ENCODE data around the gene NAALADL2. TPM values are rescaled to one million over a fixed set of nuclear protein-coding genes. Genes with fewer than 3 reads are reported as not detected.

The NAALADL2 gene
- total RNA-seq, 3 donors from 2014 or later = 18.4 to 43.9 (median 20.8) TPM

DNA sequence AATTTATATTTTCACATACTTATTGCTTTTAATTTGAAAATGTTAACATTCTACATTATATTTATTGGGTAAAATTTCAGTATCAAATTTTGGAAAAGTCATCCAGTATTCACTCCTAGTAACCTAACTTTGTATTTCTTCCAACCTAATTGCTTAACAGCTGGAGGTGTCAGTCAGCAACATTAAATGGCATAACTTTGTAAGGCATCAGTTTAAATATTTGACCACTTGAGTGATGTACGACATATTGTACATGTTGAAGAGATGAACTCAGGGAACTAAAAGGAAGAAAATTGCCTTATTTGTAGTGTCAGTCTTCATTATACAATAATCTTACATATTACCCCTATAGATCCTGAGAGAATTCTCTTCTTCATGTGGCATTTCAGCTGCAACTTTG lies 326.8 kb downstream of the NAALADL2 start:
- no peaks in the 10 kb centered on the region for H3K36me3 ChIP-seq (ENCODE audit: low read depth)
- intact Hi-C loops (cut with DNase I, micrococcal nuclease) = no loop called here
- no peak for DNase-seq
- no peaks in the 10 kb centered on the region for H3K9me3 ChIP-seq
- H3K4me3 ChIP-seq = no peak overlapping the region
- TF ChIP-seq, protein P1, sequence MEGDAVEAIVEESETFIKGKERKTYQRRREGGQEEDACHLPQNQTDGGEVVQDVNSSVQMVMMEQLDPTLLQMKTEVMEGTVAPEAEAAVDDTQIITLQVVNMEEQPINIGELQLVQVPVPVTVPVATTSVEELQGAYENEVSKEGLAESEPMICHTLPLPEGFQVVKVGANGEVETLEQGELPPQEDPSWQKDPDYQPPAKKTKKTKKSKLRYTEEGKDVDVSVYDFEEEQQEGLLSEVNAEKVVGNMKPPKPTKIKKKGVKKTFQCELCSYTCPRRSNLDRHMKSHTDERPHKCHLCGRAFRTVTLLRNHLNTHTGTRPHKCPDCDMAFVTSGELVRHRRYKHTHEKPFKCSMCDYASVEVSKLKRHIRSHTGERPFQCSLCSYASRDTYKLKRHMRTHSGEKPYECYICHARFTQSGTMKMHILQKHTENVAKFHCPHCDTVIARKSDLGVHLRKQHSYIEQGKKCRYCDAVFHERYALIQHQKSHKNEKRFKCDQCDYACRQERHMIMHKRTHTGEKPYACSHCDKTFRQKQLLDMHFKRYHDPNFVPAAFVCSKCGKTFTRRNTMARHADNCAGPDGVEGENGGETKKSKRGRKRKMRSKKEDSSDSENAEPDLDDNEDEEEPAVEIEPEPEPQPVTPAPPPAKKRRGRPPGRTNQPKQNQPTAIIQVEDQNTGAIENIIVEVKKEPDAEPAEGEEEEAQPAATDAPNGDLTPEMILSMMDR (IDR thresholded peaks at IDR 0.05) = no peak
- H3K4me1 ChIP-seq (ENCODE audit: low read depth) = no peaks in the 10 kb centered on the region
- no peak for ATAC-seq

- TF ChIP-seq, protein P1 (IDR thresholded peaks at IDR 0.05) = no peak
- DNase-seq (no peak), ATAC-seq (no peak)
- H3K4me1 ChIP-seq (ENCODE audit: low read depth) = no peaks in the 10 kb centered on the region
- H3K9me3 ChIP-seq = no peaks in the 10 kb centered on the region
- H3K4me3 ChIP-seq = no peak overlapping the region
- intact Hi-C loops (cut with DNase I, micrococcal nuclease) = no loop called here
- no peaks in the 10 kb centered on the region for H3K36me3 ChIP-seq (ENCODE audit: low read depth)
Measured at GRCh38 chr3:175186511-175186910, 327.4 kb downstream of the NAALADL2 start.

- H3K4me1 ChIP-seq (ENCODE audit: low read depth) = no peaks in the 10 kb centered on the region
- TF ChIP-seq, protein P1 (IDR thresholded peaks at IDR 0.05) = no peak
- no peak overlapping the region for H3K4me3 ChIP-seq
- ATAC-seq (no peak), DNase-seq (no peak)
- no peaks in the 10 kb centered on the region for H3K9me3 ChIP-seq
- intact Hi-C loops (cut with DNase I, micrococcal nuclease) = no loop called here
- H3K36me3 ChIP-seq (ENCODE audit: low read depth) = no peaks in the 10 kb centered on the region
Measured at GRCh38 chr3:175187586-175187985, 328.5 kb downstream of the NAALADL2 start.

- TF ChIP-seq, protein P1 (IDR thresholded peaks at IDR 0.05) = no peak
- ATAC-seq (no peak), DNase-seq (no peak)
- H3K4me1 ChIP-seq (ENCODE audit: low read depth) = no peaks in the 10 kb centered on the region
- H3K36me3 ChIP-seq (ENCODE audit: low read depth) = no peaks in the 10 kb centered on the region
- H3K9me3 ChIP-seq = no peaks in the 10 kb centered on the region
- no peak overlapping the region for H3K4me3 ChIP-seq
- intact Hi-C loops (cut with DNase I, micrococcal nuclease) = no loop called here
Measured at GRCh38 chr3:175192536-175192935, 333.4 kb downstream of the NAALADL2 start.

DNA sequence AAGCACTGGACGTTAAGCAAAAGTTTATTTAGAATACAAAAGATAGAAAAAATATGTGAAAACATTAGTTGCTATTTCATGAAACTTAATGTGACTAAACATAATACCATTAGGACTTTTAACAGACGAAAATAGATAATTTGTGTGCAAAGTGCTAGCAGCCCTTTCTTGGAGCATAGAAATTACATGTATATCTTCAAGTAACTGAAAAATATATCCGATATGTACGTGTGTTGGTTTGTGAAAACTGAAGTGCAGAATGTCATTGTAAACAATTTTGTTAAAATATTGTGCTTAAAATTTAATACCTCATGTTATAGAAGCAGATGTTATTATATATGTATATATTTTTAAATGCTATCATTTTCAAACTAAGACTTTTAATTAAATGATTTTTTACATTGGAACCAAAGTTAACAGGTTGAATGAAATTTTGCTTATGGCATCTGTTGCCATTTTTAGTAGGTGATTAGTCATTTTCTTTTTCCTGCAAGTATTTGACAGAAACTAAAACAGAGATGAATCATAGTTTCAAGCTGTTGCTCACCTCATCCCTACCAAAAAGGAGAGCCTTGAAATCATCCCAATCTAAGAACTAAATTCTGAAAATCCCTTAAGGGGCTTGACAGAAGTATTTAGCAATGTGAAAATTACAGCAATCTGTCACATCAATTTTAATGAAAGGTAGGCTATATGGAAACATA lies 334.8 kb downstream of the NAALADL2 start:
- DNase-seq (no peak), ATAC-seq (no peak)
- Histone ChIP-seq H3K36me3 (ENCODE audit: low read depth) (no peaks in the 10 kb centered on the region), H3K9me3 (no peaks in the 10 kb centered on the region), H3K4me1 (ENCODE audit: low read depth) (no peaks in the 10 kb centered on the region), H3K4me3 (no peak overlapping the region)
- intact Hi-C loops (cut with DNase I, micrococcal nuclease) = no loop called here
- TF ChIP-seq, protein P1 (IDR thresholded peaks at IDR 0.05) = no peak

Measured in mucosa of descending colon (tissue), 3 donors.